Measurements from ENCODE around the gene COL5A2.

COL5A2 gene

GRCh38 chr2:189178726-189179569 is 613 bp downstream of the COL5A2 start:
- DNase-seq (ENCODE audit: low read depth in 2 of 2) = no peak

GRCh38 chr2:189178054-189178453 is 1.5 kb downstream of the COL5A2 start:
- no peak for DNase-seq (ENCODE audit: low read depth in 2 of 2)

GRCh38 chr2:189177251-189177840 is 2.2 kb downstream of the COL5A2 start:
- DNase-seq (ENCODE audit: low read depth in 2 of 2) = no peak

GRCh38 chr2:189176516-189176915 is 3.0 kb downstream of the COL5A2 start:
- no peak for DNase-seq (ENCODE audit: low read depth in 2 of 2)

- DNase-seq (ENCODE audit: low read depth in 2 of 2) = no peak
Measured at GRCh38 chr2:189175869-189176433, 3.6 kb downstream of the COL5A2 start.

GRCh38 chr2:189171956-189172609 is 7.5 kb downstream of the COL5A2 start:
- no peak for DNase-seq (ENCODE audit: low read depth in 2 of 2)

- DNase-seq (ENCODE audit: low read depth in 2 of 2) = no peak
Measured at GRCh38 chr2:189168856-189169499, 10.6 kb downstream of the COL5A2 start.

- DNase-seq (ENCODE audit: low read depth in 2 of 2) = no peak
Measured at GRCh38 chr2:189165656-189166380, 13.7 kb downstream of the COL5A2 start.

- no peak for DNase-seq (ENCODE audit: low read depth in 2 of 2)
Measured at GRCh38 chr2:189164746-189165145, 14.8 kb downstream of the COL5A2 start.

GRCh38 chr2:189163889-189164288 is 15.7 kb downstream of the COL5A2 start:
- no peak for DNase-seq (ENCODE audit: low read depth in 2 of 2)

GRCh38 chr2:189162566-189162965 is 17.0 kb downstream of the COL5A2 start:
- no peak for DNase-seq (ENCODE audit: low read depth in 2 of 2)

- DNase-seq (ENCODE audit: low read depth in 2 of 2) = no peak
Measured at GRCh38 chr2:189161894-189162293, 17.7 kb downstream of the COL5A2 start.

GRCh38 chr2:189159717-189160116 is 19.8 kb downstream of the COL5A2 start:
- DNase-seq (ENCODE audit: low read depth in 2 of 2) = no peak

GRCh38 chr2:189159273-189159672 is 20.3 kb downstream of the COL5A2 start:
- no peak for DNase-seq (ENCODE audit: low read depth in 2 of 2)

GRCh38 chr2:189157939-189158338 is 21.6 kb downstream of the COL5A2 start:
- DNase-seq (ENCODE audit: low read depth in 2 of 2) = no peak

GRCh38 chr2:189157456-189157855 is 22.1 kb downstream of the COL5A2 start:
- no peak for DNase-seq (ENCODE audit: low read depth in 2 of 2)

- no peak for DNase-seq (ENCODE audit: low read depth in 2 of 2)
Measured at GRCh38 chr2:189155795-189156194, 23.8 kb downstream of the COL5A2 start.

- no peak for DNase-seq (ENCODE audit: low read depth in 2 of 2)
Measured at GRCh38 chr2:189153619-189154018, 25.9 kb downstream of the COL5A2 start.

- no peak for DNase-seq (ENCODE audit: low read depth in 2 of 2)
Measured at GRCh38 chr2:189152483-189152882, 27.1 kb downstream of the COL5A2 start.

- no peak for DNase-seq (ENCODE audit: low read depth in 2 of 2)
Measured at GRCh38 chr2:189151906-189152305, 27.7 kb downstream of the COL5A2 start.

GRCh38 chr2:189150033-189150432 is 29.5 kb downstream of the COL5A2 start:
- DNase-seq (ENCODE audit: low read depth in 2 of 2) = no peak
